GM19023 (cell line): ENCODE measurements around the gene NCOA6.

Experiments
- ATAC-seq: cut with Tn5 transposase; IDR thresholded peaks from one replicate; pipeline ENCODE4 v1.9.1; 2021; ENCODE audit warnings: mild to moderate bottlenecking, moderate library complexity; ENCODE audit not compliant: unreplicated experiment

Gene NCOA6

DNA sequence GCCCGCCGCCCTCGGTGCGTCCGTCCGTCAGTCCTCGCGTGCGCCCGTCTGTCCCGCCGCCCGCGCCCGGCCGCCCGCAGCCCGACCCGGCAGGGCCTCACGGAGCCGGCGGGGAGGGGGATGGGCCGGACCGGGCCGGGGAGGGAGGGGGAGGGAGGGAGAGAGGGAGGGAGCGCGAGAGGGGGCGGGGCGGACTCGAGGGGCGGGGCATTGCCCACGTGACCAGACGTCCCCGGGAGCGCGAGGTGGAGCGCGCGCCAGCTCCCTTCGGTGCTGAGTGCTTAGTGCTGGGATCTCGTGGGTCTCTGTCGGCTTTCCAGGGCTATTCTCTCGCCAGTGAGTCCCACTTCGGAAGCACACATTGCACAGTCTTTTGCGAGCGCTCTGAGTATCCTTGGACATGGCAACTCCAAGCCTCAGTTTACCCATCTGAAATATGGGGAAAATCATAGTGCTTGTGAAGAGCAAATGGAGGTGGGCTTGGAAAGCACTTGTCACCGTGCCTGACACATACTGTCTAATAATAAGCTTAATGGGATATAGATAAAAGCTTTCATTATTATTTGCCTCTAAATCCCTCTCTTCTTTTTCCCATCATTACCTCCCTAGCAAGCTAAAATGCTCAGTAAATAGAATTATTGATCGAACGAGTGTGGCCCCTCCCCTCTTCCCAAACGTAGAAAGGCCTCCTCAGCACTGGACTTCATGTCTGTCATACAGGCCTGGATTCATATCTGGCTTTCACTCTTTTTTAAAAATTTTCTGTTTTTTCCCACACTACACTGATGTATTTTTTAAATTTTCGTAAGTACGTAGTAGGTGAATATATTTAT, at the start of gene NCOA6:
Gene NCOA6 (minus strand): TSS at position 122 of the 833 bp plus-strand sequence. CDS start 43,296 bp downstream, outside the sequence.
- ATAC-seq, result peak; percentile 60

DNA sequence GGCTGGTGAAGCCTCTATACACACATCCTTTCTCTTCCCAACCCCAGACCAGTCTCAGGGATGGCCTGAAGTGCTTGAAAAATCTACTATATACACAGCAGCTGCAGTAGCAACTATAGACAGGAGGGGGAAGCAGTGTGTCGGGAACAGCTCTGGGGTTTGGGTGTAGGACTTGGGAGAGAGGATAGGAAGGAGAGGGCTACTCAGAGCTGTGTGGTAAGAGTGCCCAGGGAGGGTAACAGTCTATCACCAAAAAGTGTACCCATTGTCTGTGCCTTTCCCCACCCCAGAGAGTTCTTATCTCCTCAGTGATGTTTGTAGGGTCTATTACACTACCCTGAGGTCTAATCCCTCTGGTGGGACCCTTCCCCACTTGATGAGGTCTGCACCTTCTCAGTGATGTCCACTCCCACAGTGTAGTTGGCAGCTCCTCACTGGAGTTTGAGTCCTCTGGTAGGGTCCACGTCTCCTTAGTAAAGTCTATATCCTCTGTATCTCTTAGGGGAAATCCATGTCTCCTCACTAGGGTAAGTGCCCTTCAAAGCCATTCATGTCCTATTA, 48.7 kb upstream of the NCOA6 start:
- ATAC-seq, result no peak

DNA sequence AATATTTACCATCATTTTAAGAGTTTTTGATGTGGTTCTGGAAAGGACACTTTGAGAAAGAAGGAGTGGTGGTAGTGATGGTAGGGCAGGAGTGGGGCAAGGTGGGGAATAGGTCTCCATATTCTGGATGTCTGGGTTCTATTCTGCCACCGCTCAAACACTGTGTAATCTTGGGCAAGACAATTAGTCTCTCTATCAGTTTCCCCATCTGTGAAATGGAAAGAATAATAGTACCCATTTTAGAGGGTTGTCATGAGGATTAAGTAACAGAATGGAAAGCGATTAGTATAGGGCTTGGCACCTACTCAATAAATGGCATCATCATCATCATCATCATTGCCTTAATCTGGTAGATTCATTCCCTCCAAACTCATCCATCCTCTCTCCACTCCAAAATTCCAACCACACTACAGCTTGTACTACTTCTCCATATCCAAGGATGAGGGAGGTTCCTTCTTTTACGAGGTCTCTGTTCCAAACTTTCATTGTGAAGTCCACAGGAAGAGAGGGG, 48.2 kb upstream of the NCOA6 start:
- no peak for ATAC-seq

- peak; percentile 48 for ATAC-seq
Measured at GRCh38 chr20:34872622-34873224, 47.3 kb upstream of the NCOA6 start, which contains the start of gene GGT7. GGT7 (minus strand) TSS chr20:34872856; CDS start chr20:34872815, 41 bp downstream.

GRCh38 chr20:34871966-34872621, 46.6 kb upstream of the NCOA6 start:
- ATAC-seq, result no peak

- ATAC-seq, result no peak
Measured at GRCh38 chr20:34871320-34871926, 46.0 kb upstream of the NCOA6 start.

DNA sequence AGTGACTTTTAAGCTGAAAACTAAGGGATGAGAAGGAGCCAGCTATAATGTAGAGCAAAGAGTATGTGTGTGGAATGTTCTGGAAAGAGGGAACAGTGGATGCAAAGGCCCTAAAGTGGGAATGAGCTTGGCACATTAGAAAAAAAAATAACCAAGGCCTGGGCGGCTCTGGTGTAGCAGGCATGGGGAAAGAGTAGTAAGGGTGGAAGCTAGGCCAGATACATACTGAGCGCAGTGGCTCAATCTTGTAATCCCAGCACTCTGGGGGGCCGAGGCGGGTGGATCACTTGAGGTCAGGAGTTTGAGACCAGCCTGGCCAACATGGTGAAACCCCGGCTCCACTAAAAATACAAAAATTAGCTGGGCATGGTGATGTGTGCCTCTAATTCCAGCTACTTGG, 38.8 kb upstream of the NCOA6 start:
- ATAC-seq, result no peak

DNA sequence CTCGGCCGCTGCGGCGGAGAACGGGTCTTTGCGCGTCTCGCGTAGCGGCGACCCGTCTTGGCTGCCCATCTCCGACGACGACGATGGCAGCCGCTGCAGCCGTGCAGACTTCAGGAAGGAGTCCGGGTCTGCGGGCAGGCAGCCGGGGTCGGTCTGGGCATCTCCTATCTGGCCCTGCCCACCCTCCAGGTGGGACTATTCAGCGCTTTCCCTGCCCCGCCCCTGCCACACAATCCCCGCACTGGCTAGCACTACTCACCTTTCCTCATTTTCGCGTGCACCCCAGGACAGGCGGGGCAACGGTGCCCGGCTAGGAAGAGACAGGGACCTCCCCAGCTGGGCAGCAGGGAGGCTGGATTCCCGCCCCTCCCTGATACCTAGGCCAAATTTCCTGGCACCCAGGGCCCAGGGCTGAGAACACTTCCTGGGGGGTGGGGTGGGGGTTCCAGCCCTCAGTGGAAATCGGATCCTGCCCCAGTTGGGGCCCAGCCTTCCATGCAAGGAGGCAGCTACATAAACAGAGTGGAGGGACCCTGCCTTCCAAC, 38.0 kb upstream of the NCOA6 start:
- no peak for ATAC-seq

DNA sequence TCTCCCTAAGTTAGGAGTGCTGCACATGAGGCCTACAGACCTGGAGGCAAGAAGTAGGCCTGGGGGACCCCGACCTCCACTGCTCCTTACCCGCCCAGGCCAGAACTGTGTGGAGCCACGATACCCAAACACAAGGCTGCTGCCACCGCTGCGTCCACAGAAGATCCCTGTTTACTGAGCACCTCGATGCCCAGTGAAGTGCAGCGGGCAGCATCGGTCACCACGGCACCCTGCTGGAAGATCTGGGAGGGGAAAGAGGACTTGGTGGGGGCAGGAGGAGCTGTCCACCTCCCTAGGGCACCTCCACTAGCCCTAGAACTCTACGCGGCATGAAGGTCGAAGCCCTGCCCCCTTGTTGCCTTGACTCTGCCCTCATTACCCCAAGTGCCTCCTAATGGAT, 37.3 kb upstream of the NCOA6 start:
- ATAC-seq, result no peak

DNA sequence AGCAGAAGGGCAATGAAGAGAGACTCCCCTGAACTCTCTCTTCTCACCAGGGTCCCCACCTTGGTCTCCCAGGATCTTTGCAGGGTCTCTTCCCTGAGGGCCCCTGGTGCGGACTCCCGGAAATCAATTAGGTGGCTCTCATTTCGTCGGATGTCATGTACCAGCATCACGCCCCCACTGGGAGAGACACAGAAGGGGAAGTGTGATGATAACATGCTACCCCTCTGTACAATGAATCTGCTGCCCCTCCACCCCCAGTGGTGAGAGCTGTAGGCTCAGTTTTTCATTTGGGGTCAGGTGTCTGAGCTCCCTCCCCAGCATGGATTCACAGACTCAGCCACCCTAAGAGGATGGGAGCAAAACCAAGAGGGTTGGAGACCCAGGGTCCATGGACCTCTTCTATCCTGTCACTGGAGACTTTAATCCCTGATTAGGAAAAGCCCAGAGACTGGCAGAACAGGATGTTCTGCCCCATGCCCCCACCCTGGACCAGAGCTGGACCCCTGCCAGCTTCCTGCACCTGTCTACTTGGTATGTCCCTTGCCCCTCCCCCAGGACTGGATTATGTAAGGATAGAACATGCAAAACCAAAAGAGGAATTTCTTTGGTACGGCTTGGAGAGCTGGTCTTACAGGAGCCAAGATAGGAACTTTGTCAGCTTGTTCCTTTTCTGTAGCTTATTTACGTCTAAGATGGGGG, 36.1 kb upstream of the NCOA6 start:
- no peak for ATAC-seq

DNA sequence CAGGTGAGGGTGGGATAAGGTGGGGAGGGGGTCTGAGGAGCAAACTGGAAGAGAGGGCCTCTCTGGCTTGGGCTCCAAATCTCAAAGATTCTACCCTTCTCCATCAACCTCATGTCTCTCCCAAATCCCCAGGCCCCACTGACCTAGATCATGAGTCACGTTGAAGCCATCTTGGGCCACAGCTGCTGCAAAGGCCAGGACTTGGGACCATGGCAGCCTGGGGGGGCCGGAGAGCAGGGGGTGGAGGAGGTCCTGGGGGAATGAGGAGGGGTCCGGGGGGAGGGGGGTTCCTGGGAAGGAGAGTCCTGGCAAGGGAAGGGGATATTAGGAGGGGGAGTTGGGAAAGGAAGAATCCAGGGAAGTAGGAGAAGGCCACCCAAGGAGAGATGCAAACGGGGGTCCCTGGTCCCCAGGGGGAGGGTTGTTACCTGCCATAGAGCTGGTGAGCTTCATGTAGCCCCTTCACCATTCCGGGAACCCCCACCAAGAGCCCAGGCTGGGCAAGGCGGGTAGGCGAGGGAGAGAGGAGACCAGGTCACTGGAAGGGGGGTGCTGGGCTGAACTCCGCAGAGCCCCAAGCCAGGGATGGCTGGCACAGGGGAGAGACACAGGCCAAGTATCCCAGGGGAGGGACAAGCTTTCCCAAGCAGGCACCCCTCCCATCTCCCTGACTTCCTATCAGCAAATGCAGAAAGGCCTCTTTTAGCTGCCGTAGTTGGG, 34.5 kb upstream of the NCOA6 start:
- ATAC-seq, result no peak

DNA sequence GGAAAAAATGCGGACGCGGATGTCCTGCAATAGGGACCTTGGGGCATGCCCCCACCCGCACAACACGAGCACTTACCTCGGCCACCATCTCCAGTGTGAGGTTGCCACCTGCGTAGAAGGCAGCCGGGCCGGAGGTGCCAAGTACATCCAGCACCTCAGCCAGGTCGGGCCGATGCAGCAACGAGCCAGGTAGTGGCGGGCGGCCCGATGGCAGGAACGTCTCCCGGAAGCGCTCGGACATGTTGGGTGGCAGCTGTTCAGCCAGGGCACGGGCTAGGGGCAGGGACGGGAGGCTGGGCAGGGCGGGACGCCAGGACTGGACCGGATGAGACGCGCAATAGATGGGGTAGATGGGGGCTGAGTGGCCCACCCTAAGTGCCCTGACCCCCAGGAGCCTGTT, 33.9 kb upstream of the NCOA6 start:
- no peak for ATAC-seq

GRCh38 chr20:34852298-34852697, 26.8 kb upstream of the NCOA6 start:
- no peak for ATAC-seq

DNA sequence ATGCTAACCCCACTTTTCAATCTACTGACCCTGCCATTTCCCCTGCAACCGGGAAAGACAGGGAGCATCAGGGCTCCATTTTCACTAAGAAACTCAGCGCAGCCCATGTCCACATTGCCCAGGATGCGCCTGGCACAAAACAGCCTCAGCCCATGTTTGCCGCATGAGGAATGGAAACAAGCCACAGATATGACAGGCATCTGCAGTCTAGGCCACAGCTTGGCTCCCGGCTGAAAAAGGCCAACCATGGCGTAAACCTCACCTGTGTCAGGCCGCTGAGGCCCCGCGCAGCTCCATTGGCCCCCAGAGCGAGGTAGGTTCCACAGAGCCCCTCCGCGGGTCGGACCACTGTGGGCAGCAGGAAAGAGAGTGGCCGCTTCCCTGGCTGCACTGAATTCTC, 25.5 kb upstream of the NCOA6 start:
- no peak for ATAC-seq

GRCh38 chr20:34849778-34850177, 24.3 kb upstream of the NCOA6 start:
- no peak for ATAC-seq

DNA sequence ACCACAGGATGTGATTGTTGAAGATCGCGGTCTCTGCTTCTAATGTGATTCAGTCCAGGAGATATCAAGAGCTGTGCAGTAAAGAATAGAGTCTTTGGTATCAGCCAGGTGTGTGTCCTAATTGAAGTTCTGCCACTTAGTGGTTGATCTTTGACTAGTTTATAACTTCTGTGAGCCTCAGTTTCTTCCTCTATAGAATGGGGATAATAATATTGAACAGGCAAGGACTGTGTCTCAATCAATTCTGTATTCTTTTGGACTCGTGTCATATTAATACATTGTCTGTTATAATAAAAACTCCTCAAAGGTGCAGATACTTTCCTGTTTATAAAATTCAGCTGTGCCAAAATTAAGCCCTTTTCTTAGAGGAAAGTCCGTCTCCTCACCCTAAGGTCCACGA, 23.1 kb upstream of the NCOA6 start:
- no peak for ATAC-seq

GRCh38 chr20:34843421-34843820, 18.0 kb upstream of the NCOA6 start:
- ATAC-seq, result no peak

GRCh38 chr20:34842143-34842542, 16.7 kb upstream of the NCOA6 start:
- no peak for ATAC-seq

- no peak for ATAC-seq
Measured at GRCh38 chr20:34834459-34834893, 9.0 kb upstream of the NCOA6 start.
